ENCODE data around the gene MSANTD4. TPM values are rescaled to one million over a fixed set of nuclear protein-coding genes. Genes with fewer than 3 reads are reported as not detected.
"Not testable (repeated sequence)": the region's sequence is repeated elsewhere in the genome, so short reads cannot be mapped to it uniquely, and the experiment has no call there.

Gene MSANTD4
- total RNA-seq, 1 donor from 2014 or later: 22.8 TPM

DNA sequence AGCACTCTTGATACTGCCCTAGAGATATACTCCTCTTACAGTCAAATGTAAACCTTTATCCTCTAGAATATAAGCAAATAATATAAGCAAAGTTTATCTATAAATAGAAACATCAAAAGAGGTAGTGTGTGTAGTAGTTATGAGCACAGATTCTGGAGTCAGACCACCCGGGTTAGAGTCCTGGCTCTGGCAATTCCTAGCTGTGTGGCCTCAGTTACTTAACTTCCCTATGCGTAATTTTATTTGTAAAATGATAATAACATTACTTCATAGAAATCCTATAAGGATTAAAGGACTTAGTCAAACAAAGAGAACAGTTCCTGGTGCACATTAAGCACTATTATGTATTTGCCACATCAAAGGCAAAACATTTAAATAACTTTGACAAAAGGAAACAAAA, 7.0 kb downstream of the MSANTD4 start:
- no peak for DNase-seq (ENCODE audit: low spot score)
- intact Hi-C loops (cut with DNase I): no loop called here

DNA sequence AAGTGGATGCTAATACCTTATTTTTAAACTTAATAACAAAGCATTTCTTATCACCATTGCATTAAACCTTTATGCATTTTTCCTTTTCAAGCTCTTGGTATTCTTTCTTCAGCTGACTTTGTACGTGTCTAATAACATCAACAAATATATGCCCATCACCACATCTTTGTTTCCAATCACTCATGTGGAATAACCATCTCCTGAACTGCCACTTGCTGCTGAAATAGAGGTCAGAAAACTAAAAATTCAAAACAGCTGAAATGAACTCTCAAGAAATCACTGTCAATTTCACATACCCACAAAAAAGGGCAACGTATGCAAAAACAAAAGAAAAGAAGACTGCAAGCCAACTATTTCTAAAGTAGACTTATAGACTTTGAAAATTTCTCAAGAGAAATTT, 7.4 kb downstream of the MSANTD4 start:
- no peak for DNase-seq (ENCODE audit: low spot score)
- intact Hi-C loops (cut with DNase I): no loop called here

DNA sequence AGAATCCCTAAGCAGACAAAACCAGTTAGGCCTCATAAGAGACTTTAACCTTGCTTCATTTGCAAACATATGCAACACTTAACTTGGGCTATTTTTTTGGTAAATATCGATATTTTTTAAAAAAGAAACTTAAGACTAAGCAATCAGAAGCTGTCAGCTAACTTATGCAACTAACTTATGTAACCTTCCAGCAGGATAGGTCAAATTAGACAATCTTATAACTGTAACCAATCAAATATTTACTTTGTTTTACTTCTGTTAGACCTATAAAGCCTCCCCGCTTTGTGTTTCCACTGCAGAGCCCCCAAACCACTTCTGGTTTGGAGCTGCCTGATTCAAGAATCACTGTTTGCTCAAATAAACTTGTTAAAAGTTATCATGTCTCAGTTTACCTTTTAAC, 8.0 kb downstream of the MSANTD4 start:
- intact Hi-C loops (cut with DNase I): no loop called here
- no peak for DNase-seq (ENCODE audit: low spot score)

DNA sequence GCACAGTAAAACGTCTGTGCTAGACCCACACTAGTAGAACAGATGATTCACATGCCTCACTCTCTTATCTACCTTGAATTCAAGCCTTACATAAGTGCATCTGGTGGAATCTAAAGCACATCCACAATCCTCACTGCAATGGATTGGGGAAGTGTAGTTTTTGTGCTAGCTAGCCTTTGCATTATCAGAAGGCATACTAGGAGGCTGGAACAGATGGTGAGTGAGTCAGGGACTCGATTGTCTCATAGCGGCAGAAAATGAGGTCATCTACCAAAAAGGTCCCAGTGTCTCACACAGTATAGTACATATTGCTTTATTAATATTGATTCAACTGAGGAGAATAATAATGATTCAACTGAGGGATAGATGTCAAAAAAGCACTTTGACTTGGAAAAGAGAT, 9.3 kb downstream of the MSANTD4 start:
- intact Hi-C loops (cut with DNase I): no loop called here
- DNase-seq (ENCODE audit: low spot score): no peak

DNA sequence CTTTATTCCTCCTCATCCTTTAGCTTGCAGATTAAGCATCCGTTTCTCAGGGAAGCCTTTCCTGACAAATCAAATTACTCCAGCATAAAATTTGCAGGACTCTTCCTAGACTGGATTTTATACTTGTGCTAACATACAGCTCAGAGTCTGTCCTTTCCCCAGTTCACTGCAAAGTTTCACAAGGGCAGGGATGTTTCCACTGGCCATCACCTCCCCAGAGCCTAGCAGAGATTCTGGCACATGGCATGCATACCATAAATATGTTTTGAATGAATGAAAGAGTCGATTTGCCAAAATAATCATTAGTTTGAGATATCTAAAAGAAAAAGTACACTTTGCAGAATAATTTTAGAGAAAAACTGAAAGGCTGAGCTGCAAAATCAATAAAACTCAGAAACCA, 10.6 kb downstream of the MSANTD4 start:
- intact Hi-C loops (cut with DNase I): no loop called here
- no peak for DNase-seq (ENCODE audit: low spot score)

DNA sequence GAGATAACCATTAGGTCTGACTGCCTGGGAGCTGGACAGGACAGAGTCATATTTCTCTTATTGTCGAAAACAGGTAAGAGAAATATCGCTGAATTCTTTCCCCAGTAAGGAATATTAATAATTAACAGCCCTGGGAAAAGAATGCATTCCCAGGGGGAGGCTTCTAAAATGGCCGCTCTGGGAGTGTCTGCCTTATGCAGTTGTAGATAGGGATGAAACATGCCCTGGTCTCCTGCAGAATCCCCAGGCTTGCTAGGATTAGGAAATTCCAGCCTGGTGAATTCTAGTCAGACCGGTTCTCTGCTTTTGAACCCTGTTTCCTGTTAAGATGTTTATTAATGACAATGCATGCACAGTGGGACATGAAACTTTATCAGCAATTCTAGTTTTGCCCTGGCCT, 18.9 kb downstream of the MSANTD4 start:
- intact Hi-C loops (cut with DNase I); DNase-seq (ENCODE audit: low spot score): not testable (repeated sequence)

DNA sequence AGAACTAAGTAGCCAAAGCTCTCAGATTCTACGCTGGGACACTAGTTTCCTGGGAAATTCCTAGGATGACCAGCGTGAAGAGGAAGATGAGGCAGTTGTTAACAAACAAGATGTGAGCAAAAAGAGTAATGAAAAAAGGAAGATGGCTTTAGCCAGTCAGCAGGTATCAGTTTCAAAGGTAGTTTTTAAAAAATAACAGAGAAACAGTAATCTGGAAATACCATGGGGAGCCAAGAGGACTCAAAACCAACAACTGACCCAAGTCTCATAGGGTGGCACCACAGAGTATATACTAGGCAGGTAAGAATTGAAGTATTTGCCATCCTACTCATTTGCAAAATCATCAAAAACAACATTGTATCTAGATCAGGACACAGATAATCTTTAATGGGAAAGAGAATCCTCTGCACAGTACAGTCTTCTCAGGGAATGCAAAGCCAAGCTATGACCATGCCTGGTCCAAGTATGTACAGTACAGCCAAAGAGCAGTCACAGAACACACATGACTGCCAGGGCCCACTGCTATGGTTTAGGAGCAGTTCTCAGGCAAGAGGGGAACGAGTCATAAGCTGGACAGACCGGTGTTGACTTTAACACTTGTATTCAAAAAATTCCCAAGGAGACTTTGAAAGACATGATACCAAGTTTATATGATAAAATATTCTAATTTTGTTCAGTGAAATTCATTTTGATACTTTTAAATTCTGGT, 20.6 kb downstream of the MSANTD4 start:
- intact Hi-C loops (cut with DNase I): no loop called here

DNA sequence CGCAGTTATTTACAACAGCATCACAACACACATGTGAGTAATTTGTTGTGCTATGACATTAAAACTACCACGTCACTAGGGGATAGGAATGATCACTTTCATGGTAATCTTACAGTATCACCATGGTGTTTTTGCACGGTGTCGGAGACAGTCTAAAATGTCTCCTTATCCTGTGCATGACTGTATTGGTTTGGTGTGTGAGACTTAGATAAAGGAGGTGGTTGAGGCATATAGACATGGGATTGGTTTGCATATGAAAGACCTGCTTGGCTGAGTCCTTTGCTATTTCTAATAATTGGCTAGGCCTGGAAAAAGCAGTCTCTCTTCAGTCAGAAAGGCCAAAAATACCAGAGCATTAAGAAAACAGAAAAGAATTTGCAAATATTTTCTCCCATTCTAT, 30.2 kb downstream of the MSANTD4 start:
- DNase-seq (ENCODE audit: low spot score): no peak
- intact Hi-C loops (cut with DNase I): no loop called here

More for the DNA sequence above, 20.6 kb downstream of the MSANTD4 start:
- DNase-seq (ENCODE audit: low spot score): no peak

DNA sequence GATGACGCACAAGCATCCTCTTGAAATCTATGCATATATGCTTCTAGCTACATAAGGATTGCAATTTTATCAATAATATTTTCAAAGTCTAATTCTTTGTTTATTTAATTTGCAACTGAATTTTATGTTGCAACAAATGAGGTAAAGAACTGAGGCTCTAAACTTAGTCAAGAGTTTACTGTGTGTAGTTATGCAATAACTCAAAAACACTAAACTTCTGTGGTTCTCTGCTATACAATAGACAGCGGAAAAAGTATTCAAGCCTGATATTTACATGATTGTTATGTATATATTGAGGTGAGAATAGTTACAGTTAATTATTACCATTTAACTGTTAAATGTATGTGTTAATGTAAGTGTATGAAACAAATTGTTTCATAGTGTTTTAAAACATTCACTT, 32.9 kb downstream of the MSANTD4 start:
- DNase-seq (ENCODE audit: low spot score): no peak
- intact Hi-C loops (cut with DNase I): no loop called here

DNA sequence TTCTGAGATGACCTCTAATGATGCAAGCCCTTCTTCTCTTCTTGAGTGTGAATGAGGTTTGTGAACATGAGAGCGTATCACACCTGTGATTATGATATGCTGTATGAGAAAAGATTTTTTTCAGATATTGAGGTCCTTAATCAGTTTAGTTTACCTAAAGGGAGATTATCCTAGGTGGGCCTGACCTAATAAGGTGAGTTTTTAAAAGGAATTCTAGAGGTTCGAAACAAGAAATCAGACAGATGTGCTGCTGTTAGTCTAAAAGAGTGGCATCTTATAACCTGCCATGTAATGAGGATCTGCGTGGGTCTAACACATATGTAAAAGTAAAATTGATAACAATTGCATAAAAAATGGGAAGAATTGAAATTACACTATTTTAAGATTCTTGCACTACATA, 33.8 kb downstream of the MSANTD4 start:
- no peak for DNase-seq (ENCODE audit: low spot score)
- intact Hi-C loops (cut with DNase I): no loop called here

DNA sequence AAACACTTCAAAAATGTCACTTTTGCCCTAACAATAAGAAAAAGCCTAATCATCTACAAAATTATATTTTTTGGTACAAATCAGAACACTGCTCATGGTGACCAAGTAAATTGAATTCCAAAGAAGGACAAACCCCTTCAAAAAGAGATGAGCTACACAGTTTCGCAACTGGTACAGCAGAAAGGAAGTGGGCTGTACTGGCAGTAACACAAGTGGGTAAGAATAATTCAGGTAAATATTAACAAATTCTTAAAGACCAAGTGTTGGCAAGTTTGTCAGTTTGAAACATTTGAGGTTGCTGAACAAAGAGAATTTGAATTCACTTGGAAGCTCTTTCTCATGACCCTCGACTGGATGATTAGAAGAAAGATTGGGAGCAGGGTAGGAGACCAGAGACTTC, 35.5 kb downstream of the MSANTD4 start:
- no peak for DNase-seq (ENCODE audit: low spot score)
- intact Hi-C loops (cut with DNase I): no loop called here

DNA sequence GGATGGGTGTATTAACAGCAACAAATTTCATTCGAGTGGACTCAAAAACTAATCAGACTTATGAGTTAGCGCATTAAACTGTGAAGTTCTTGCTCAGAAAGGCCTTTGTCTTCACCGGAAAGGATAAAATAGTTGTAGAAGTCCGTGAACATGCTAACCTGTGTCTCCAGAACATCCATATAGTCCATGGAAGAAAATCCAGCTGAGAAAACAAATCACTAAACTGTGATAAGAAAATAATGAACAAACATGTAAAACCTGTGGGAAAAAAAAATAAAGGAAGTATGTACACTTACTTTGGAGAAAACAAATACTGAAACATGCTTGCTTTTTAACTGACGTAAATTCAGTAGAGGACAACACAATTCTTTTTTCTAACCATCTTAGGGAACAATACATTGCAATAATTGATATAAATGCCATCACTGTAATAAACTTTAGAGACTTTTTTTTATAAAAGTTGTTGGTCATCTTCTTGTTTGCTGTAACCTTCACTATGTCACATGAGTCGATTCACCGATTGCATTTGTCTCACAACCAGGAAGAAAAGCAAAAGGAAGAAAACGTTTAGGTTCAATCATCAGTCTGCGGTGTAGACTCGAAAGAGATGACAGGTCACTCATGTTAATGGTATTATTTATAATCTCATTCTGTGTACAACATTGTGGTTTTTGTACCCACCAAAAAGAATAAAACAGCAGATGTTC, 41.9 kb downstream of the MSANTD4 start:
- intact Hi-C loops (cut with DNase I): no loop called here

DNA sequence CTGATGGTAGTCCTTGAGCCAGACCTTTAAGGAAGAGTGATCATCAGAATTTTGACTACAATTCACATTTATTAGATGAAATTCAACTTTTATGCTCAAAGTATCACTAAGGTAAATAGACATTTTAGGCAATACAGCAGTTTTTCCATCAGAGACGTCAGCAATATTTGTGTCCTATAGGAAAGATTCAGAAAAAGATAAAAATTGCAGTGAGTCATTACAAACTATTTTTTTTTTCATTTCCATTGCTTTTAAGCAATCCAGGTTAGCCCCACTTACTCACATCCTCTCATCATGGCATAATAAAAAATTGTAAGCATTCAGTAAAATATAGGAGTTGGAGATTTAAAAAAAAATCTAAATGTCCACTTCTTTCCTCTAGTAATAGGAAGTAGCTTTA, 46.9 kb downstream of the MSANTD4 start:
- DNase-seq (ENCODE audit: low spot score): no peak
- intact Hi-C loops (cut with DNase I): no loop called here

More for the DNA sequence above, 41.9 kb downstream of the MSANTD4 start:
- DNase-seq (ENCODE audit: low spot score): no peak

DNA sequence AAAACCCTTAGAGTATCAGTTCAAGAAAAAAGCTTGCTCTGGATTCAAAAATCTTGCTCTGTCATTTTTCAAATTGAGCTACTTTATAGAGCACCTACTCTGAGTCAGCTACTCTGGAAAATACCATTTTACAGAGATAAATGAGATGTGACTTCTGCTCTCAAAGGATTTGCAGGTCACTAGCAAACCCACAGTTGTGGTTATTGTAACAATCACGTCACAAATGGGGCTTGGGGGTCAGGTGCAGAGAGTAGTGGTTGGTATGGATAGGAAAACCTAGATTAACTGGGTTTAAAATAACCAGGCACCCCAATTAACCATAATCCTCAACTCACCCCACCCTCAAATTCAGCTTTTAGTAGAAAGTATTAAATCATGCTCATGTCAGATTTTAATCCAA, 52.3 kb downstream of the MSANTD4 start:
- DNase-seq (ENCODE audit: low spot score): no peak
- intact Hi-C loops (cut with DNase I): no loop called here

DNA sequence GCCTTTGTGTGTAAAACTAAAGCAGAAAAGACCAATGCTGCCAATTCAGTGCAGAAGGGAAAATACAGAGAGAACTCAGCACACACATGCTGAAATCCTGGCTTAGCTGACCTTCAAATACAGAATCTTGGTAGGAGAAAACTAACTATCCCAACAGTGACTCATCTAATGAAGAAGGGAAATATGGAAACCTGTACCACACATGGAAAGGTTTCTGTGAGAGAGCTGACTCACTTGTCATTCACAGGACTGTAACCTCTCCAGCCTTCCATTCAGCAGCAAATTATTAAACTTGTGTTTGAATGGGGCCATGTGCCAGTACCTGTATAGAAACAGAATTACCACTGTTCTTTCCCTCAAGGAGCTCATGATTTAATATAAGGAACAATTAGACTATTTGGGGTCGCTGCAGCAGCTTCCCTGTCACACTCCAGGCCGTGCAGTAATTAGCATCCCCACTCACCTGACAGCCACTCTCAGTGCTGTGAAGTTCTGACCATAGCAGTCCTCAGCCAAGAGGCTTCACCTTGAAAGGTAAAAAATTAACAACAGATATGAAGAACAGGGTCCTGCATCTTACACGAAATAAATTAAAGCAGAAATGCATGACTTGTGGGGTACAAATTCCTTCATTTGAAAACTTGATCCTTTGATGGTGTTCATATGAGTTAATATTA, 53.9 kb downstream of the MSANTD4 start:
- no peak for DNase-seq (ENCODE audit: low spot score)
- intact Hi-C loops (cut with DNase I): no loop called here

DNA sequence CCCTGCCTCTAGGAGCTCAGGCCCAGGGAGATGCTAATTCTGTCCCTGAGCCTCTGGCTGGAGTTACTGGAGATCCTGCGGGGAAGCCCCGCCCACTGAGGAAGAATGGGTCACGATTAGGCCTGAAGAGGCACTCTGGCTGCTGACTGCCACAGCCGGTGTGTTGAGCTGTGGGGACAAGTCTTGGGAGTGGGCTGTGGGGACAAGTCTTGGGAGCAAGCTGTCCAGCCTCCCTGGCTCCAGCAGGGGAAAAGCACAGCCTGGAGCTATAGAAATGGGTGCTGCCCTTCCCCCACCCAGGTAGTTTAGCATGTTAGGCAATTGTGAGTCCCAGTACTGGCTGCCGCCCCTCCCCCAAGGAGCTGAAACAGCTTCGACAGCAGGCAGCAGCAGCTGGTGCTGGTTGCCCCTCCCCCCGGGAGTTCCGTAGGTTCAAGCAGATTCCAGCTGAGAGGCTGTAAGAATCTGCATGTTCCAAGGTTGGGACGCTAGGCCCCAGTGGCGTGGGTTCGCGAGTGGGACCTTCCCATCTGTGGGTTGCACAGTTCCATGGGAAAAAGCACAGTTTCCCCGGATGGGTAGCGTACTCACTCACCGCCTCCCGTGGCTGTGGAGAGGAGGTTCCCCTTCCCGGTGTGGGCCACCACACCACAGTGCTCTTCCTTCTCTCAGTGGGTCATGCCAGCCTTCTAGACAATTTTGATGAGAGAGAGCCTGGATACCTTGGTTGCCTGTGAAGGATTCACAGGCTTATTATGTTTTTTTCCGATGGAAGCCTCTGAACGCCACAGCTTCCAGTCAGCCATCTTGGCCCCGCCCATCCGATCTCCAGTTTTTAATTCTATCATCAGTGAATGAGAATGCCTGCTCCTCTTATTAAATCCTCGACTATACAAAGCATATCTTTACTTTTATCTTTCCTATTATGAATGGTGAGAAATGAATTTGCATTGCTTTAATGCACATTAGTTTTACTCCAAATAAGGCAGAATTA, 61.5 kb downstream of the MSANTD4 start:
- intact Hi-C loops (cut with DNase I): no loop called here
- no peak for DNase-seq (ENCODE audit: low spot score)
